Activated T-cell treated with anti-CD3 and anti-CD28 coated beads for 24 hours (primary cell): Measurements from ENCODE around the gene ASCC2.

Source experiments
- DNase-seq: peaks from one replicate; pipeline ENCODE4 v3.0.0-alpha.2; 2020; ENCODE audit warnings: low read depth

Gene ASCC2

GRCh38 chr22:29753808-29754657 lies 84.0 kb downstream of the ASCC2 start:
- DNase-seq = no peak

DNA sequence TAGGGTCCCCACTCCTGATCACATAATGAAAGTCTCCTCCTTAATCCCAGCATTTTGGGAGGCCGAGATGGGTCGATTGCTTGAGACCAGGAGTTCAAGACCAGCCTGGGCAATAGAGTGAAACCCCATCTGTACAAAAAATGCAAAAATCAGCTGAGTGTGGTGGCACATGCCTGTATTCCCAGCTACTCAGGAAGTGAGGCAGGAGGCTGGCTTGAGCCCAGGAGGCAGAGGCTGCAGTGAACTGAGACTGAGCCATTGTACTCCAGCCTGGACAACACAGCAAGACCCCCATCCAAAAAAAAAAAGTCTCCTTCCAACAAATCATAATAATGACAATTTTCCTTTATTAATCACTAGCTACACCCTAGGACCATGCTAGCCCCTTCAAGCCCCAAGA lies 86.4 kb downstream of the ASCC2 start:
- DNase-seq = no peak

DNA sequence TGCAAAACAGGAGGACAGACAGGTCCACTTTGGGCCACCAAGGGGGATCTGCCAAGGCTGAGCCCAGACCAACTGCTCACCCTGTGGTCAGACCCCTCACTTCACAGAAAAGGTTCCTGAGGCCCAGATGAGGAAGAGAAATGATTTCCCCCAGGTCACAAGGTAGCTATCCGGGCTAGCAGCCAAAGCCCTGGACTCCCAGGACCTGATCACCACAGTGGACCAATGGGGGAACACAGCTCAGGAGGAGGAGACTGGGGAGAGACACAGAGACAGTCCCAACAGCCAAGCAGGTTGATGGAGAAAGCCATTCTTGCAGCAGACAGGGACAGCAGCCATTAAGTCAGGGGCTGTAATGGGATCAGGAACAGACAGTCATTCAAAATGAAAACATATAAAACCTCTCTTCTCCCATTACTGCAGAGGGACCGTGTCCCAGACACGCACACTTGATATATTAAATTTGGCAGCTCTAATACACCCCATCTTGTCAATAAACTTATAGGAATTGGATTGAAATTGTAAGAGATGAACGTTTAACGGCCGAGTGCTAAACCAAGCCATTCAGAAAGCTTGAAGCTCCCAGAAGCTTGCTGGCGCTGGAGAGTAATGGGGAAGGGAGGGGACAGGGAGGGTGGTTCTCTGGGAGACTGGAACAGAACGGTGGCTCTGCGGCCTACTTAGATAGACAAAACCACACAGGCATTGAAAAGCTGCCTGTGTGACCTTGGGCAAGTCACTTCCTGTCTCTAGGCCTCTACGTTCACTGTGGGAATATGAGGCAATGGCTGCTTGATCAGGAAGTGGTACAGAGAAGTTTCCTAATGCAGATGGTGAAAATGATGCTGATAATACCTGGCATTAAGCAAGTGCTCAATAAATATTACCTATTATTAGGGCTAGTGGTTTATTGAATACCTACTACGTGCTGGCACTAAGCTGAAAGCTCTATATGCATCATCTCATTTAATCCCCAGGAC lies 87.2 kb downstream of the ASCC2 start:
- no peak for DNase-seq

GRCh38 chr22:29750029-29750428 lies 88.0 kb downstream of the ASCC2 start:
- DNase-seq = no peak

GRCh38 chr22:29748248-29748893 lies 89.7 kb downstream of the ASCC2 start:
- no peak for DNase-seq

DNA sequence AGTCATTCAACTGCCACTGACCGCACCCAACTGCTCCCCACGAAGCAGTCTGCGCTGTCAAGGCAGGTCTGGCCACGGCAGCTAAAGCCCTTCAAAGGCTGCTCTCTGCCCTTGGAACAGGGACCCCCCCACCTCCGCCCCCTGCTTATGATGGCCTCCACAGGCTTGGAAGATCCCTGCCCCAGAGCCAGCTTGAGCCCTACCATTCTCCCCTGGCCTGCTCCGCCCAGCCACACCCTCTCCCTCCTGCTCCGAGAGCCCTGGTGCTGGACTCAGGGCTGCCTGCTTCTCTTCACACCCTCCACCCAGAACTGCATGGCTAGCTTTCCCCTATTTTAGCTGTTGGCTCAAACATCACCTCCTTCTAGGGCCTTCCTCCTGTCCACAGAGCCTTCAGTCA lies 90.2 kb downstream of the ASCC2 start:
- no peak for DNase-seq

DNA sequence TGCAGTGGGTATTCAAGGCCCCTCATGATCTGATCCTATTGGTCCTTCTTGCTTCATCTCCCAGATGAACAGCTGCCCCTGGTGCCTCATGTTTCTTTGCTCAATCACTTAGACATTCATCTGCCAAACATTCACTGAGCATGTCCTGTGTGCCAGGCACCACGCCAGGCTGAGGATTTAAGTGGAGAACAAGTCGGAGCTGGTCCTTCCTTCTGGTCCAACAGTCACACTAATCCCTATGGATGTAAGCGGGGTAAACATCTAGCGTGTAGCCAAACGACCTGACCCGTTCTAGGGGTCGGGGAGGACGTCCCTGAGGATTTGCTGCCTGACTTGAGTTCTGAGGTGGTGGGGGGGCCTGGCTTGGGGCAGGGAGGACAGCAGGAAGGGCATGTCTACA lies 93.2 kb downstream of the ASCC2 start:
- no peak for DNase-seq

- DNase-seq = no peak
Measured at GRCh38 chr22:29742326-29742725, 95.7 kb downstream of the ASCC2 start.

- no peak for DNase-seq
Measured at GRCh38 chr22:29741926-29742325, 96.1 kb downstream of the ASCC2 start.

DNA sequence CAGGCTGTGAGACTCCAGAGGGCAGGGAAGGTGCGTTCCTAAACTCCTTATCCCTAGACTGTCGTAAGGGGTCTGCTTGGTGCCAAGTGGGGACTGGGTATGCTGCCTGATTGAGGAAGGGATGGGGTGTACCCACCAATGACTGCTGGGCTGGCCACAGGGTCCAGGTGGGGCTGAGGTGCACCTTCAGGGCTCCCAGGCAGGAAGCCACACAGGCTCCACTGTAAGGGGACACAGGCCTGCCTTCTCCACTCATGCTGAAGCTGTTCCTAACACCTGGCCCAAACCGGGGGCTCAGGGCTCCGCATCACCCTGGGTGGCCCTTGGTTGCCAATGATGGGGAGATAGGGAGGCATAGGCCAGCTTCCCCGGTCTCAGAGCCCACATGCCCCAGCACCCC lies 97.9 kb downstream of the ASCC2 start:
- no peak for DNase-seq

DNA sequence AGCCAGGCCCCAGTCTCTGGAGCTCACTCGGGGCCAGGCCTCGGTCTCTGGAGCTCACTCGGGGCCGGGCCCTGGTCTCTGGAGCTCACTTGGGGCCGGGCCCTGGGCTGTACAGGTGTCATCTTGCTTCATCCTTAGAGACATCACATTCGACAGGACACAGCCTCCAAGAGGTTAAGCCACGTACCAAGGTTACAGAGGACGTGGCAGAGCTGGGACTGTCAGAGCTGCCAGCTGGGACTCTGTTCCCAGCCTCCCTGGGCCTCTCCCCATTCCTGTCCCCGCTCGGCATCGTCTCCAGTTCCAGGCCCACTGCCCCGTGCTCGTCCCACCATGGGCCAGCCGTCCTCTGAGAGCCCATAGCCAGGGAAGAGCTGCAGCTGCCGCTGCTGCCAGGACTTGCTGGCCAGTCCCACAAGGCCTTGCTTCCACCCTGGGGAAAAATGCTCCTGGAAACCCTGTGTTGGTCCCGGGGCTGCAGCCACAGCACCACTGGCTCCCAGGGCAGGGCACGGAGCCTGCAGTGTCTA lies 98.7 kb downstream of the ASCC2 start:
- no peak for DNase-seq
